ENCODE results near the gene GPN3. TPM values are rescaled to one million over a fixed set of nuclear protein-coding genes. Genes with fewer than 3 reads are reported as not detected.

GPN3 gene
- total and polyA plus RNA-seq, 10 of the 15 experiments (the other 5 are each of a cell fraction or from before 2014, with no cell fraction given): 27.1 to 117 (median 53.5) TPM

DNA sequence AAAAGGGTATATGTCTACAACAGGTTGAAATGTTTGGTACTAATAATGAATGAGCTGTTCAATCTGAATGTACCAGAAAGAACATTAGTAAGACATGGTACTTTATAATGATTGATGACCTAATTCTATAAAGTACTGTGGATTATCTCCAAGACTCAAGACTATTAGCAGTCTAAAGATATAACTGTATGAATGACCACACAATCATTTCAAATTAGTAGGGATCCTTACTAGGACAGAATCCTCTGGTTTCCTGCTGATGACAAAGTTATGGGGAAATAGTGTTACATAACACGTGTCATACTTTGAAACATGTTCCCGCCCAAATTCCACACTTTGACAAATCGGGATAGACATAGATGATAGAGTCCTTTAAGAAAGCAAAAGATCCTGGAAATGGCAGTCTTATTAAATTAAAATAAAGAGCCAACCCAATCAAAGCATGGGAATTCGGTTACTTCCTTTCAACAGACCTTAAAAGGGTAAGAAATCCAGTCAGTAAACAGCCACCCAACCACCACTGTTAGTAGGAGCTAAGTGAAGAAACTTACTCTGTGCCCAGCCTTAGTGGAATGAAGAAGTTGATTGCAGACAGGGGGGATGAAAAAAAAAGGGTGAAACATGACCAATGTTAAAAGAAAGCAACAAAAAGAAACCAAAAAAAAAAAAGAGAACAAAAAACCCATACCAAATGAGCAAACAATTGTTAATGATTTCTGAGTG, 31.1 kb upstream of the GPN3 start (continued):
- TF ChIP-seq, protein P1, sequence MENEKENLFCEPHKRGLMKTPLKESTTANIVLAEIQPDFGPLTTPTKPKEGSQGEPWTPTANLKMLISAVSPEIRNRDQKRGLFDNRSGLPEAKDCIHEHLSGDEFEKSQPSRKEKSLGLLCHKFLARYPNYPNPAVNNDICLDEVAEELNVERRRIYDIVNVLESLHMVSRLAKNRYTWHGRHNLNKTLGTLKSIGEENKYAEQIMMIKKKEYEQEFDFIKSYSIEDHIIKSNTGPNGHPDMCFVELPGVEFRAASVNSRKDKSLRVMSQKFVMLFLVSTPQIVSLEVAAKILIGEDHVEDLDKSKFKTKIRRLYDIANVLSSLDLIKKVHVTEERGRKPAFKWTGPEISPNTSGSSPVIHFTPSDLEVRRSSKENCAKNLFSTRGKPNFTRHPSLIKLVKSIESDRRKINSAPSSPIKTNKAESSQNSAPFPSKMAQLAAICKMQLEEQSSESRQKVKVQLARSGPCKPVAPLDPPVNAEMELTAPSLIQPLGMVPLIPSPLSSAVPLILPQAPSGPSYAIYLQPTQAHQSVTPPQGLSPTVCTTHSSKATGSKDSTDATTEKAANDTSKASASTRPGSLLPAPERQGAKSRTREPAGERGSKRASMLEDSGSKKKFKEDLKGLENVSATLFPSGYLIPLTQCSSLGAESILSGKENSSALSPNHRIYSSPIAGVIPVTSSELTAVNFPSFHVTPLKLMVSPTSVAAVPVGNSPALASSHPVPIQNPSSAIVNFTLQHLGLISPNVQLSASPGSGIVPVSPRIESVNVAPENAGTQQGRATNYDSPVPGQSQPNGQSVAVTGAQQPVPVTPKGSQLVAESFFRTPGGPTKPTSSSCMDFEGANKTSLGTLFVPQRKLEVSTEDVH (IDR thresholded peaks at IDR 0.05; ENCODE audit: low read depth, partially characterized antibody): no peak

DNA sequence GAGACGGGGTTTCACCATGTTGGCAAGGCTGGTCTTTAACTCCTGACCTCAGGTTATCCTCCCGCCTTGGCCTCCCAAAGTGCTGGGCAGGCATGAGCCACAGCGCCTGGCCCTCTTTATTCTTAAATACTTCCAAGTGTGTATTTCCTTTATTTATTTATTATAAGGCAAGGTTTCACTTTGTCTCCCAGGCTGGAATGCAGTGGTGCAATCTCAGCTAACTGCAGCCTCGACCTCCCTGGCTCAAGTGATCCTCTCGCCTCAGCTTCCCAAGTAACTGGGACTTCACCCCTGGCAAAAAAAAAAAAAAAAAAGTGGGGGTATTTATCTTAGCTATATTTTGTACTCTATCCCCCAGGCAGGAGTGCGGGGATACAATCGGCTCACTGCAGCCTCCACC, 7.4 kb upstream of the GPN3 start:
- Histone ChIP-seq H3K36me3 (ENCODE audit: control insufficient read depth in 2 of 2, insufficient read depth in 2 of 2, low read length in 1 of 2) (peaks cover 0 to 8% of the 10 kb centered on the region in 2 experiments; a peak in 3 of 4 replicates), H3K27me3 (replicated peaks in 1 of 2; ENCODE audit: control insufficient read depth in 2 of 2, insufficient read depth in 2 of 2, low read length in 1 of 2) (no peaks in the 10 kb centered on the region), H3K4me3 (no peak overlapping the region), H4K20me1 (ENCODE audit: control insufficient read depth, insufficient read depth) (no peaks in the 10 kb centered on the region), H3K4me1 (ENCODE audit: control insufficient read depth, insufficient read depth, low read length) (no peaks in the 10 kb centered on the region), H3K27ac (ENCODE audit: control insufficient read depth, insufficient read depth) (no peak overlapping the region), H3K4me2 (ENCODE audit: control insufficient read depth, insufficient read depth) (no peak overlapping the region), H3K9ac (ENCODE audit: control insufficient read depth, insufficient read depth, low read length) (no peak overlapping the region), H3K9me3 (replicated peaks; ENCODE audit: control insufficient read depth, insufficient read depth, low read length) (no peaks in the 10 kb centered on the region), H2AFZ (ENCODE audit: control insufficient read depth, low read depth, low read length) (no peak overlapping the region), H3K79me2 (ENCODE audit: control insufficient read depth, insufficient read depth, low read length) (peaks cover 5% of the 10 kb centered on the region)
- intact Hi-C loops (cut with micrococcal nuclease; ENCODE audit: unreplicated experiment): no loop called here
- in situ Hi-C loops (cut with MboI): no loop called here
- ChIA-PET SMC1A (ENCODE audit: uncharacterized antibody, unreplicated experiment) (interaction anchor here (0.6 to 0.7 kb wide), 2 partner anchors 24 to 115 kb away, joined by 3 read pairs; no protein-coding TSS in a partner anchor), CTCF (interaction anchor here (0.6 to 1.9 kb wide), 3 partner anchors 10 to 51 kb away, joined by 3 to 5 read pairs (median 3); partner anchors contain the start of gene ARPC3), POLR2A (interaction anchor here (0.6 to 0.8 kb wide), 2 partner anchors 19 to 43 kb away, joined by 3 to 4 read pairs; no protein-coding TSS in a partner anchor), RAD21 (ENCODE audit: unreplicated experiment) (no interaction called here)
- TF ChIP-seq HDGF (IDR thresholded peaks at IDR 0.05): no peak
- no peak for TF ChIP-seq TARDBP (IDR thresholded peaks at IDR 0.05; ENCODE audit: borderline replicate concordance)
- FAIRE-seq (no peak), ATAC-seq (no peak), DNase-seq (ENCODE audit: low read depth, low spot score) (no peak)
- WGBS (ENCODE audit: insufficient coverage, insufficient replicate concordance, low lambda C conversion rate, missing lambda C conversion rate): 100% methylated on average over 7 of the region's 7 CpGs
- BruUV-seq (replicated peaks): no TSS peak
